Panc1 (cell line): ENCODE data around the gene TNFRSF14. TPM values are rescaled to one million over a fixed set of nuclear protein-coding genes. Genes with fewer than 3 reads are reported as not detected.
A peak's percentile ranks its signal among the peaks of the same experiment; 100 is the strongest.

Experiments used
- ATAC-seq: fragments of 200-7000 bp; cut with Tn5 transposase; 2 replicates; pipeline ENCODE4 v1.9.1; 2020; ENCODE audit warnings: mild to moderate bottlenecking, moderate library complexity
- BruUV-seq: library from RNA; stranded (reverse); fragments of 400-500 nt; replicated peaks from 2 replicates; lab custom pipeline; 2021; lab: Mats Ljungman, UMichigan
- CTCF ChIA-PET: fragments of 300-600 bp; sonication (Branson Sonifier 250); formaldehyde crosslinking; loops from one replicate; lab custom pipeline; 2022; ENCODE audit warnings: antibody characterized with exemption; lab: Charles Lee
- POLR2A ChIA-PET: fragments of 300-600 bp; sonication (Branson Sonifier 250); formaldehyde crosslinking; loops from one replicate; lab custom pipeline; 2022; ENCODE audit warnings: antibody characterized with exemption; lab: Charles Lee
- DNase-seq: peaks from one replicate; pipeline ENCODE4 v3.0.0-alpha.2; 2010; ENCODE audit warnings: low read depth, low spot score
- H3K27ac ChIP-seq: 2 replicates; pipeline ENCODE4 v1.5.1; 2011; ENCODE audit warnings: mild to moderate bottlenecking, low read length, inconsistent platforms
- H3K27me3 ChIP-seq: fragments of 200-500 bp; sonication (Bioruptor generic); 2 replicates; pipeline ENCODE4 v1.6.0; 2014; ENCODE audit warnings: low read length, inconsistent platforms; ENCODE audit not compliant: control insufficient read depth, insufficient read depth
- H3K36me3 ChIP-seq: fragments of 200-500 bp; sonication (Bioruptor generic); 2 replicates; pipeline ENCODE4 v1.5.1; 2014; ENCODE audit warnings: inconsistent platforms, mild to moderate bottlenecking, low read length, moderate library complexity; ENCODE audit not compliant: control insufficient read depth, insufficient read depth
- H3K4me1 ChIP-seq: 2 replicates; pipeline ENCODE4 v1.5.1; 2011; ENCODE audit warnings: inconsistent platforms, mild to moderate bottlenecking, low read length, moderate library complexity; ENCODE audit not compliant: control insufficient read depth, insufficient read depth
- H3K4me3 ChIP-seq, 2 experiments: 2 replicates each; pipeline ENCODE4 v1.5.1; 2011 to 2012; ENCODE audit warnings: low read depth in 2 of 2, low read length in 2 of 2, mild to moderate bottlenecking in 2 of 2, inconsistent platforms in 1 of 2, moderate library complexity in 1 of 2
- H3K9me3 ChIP-seq: fragments of 200-500 bp; sonication (Bioruptor generic); 2 replicates; pipeline ENCODE4 v1.5.1; 2014; ENCODE audit warnings: low read depth, mild to moderate bottlenecking, inconsistent platforms, low read length, moderate library complexity; ENCODE audit not compliant: control insufficient read depth, insufficient read depth
- CTCF ChIP-seq: fragments of 450-650 bp; IDR thresholded peaks from 2 replicates; pipeline ENCODE4 v1.5.1; 2017; ENCODE audit warnings: mild to moderate bottlenecking
- POLR2AphosphoS5 ChIP-seq: IDR thresholded peaks from 2 replicates; pipeline ENCODE4 v1.6.1; 2012; ENCODE audit warnings: mild to moderate bottlenecking, low read depth, low read length, moderate library complexity
- REST ChIP-seq, 2 experiments: IDR thresholded peaks; 2 replicates each; pipeline ENCODE4 v1.6.1; 2011 to 2012; ENCODE audit warnings: low read depth in 2 of 2, control low read depth in 1 of 2, low read length in 1 of 2, mild to moderate bottlenecking in 1 of 2, moderate library complexity in 1 of 2; ENCODE audit not compliant: insufficient read depth in 1 of 2
- SIN3A ChIP-seq: IDR thresholded peaks from 2 replicates; pipeline ENCODE4 v1.6.1; 2012; ENCODE audit warnings: low read depth, mild to moderate bottlenecking, low read length, moderate library complexity, borderline replicate concordance; ENCODE audit not compliant: insufficient read depth
- TCF7L2 ChIP-seq: IDR thresholded peaks from 2 replicates; pipeline ENCODE4 v1.6.1; 2011; ENCODE audit warnings: mild to moderate bottlenecking, low read depth, low read length, inconsistent platforms
- in situ Hi-C: cut with HindIII; loops from 2 replicates; pipeline ENCODE4 v1.10.0; 2016; ENCODE audit warnings: low sequenced_read_pairs, low pct_unique_long_range_greater_than_20kb
- intact Hi-C: fragments of 100-400 bp; cut with micrococcal nuclease; formaldehyde crosslinking; loops from one replicate; pipeline ENCODE4 v1.10.0; 2022; ENCODE audit not compliant: unreplicated experiment
- total RNA-seq: library from RNA; stranded (reverse); gene quantifications from one replicate; pipeline ENCODE4 v1.2.1, GENCODE V29; 2021; ENCODE audit not compliant: unreplicated experiment

TNFRSF14 gene
- total RNA-seq, 1 experiment from 2014 or later = 20.1 TPM

DNA sequence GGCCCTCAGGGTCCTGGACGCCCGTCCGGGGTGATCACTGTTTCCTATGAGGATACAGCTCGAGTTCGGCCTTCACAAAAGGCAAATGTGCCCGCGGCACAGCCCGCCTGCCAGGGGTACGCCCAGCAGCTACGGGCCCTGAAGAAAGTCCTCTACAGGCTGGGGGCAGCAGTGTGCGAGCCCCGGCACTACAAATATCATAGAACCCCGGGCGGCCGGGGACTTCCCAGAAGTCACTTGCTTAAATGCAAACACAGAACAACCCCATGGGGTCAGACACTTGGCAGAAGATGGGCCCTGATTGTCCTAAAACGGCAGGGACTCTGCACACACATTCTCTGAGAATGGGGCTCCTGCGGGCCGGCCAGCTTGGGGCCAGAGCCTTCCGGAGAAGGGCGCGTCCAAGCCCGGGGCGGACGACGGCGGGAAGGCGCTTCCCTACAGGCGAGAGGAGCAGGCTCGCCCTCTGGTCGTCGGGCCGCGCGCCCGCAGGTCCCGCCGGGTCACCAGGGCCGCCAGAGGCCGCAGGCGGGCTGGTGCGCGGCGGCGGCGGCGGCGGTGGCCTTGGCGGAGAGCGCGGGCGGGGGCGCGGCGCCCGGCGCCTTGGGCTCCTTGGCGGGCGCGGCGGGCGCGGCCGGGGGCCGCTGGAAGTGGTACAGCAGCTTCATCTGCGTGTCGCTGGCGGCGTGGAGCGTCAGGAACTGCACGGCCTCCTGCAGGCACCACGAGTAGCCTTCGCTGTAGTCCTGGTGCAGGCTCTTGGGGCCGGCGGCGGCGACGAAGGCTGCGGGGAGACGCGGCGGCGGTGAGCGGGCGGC, 27.0 kb upstream of the TNFRSF14 start:
- H3K4me3 ChIP-seq = peak overlapping the region in 1 of 2 experiments; percentile 26; a peak in 1 of 4 replicates
- no peak for DNase-seq
- in situ Hi-C loops (no loop called here), intact Hi-C loops (no loop called here)
- TF ChIP-seq SIN3A = no peak
- no peak; the same call in 1 of the 2 replicates for TF ChIP-seq CTCF
- TF ChIP-seq TCF7L2 = no peak
- no peak for TF ChIP-seq POLR2AphosphoS5
- TF ChIP-seq REST (IDR thresholded peaks at IDR 0.05; ENCODE audit: insufficient read depth in 1 of 2, low read depth in 2 of 2, low read length in 1 of 2) = no peak
- peak overlapping the region; percentile 31; the same call in 1 of the 2 replicates for H3K27ac ChIP-seq
- CTCF ChIA-PET = no interaction called here
- ATAC-seq = peak; percentile 9
- H3K27me3 ChIP-seq = no peaks in the 10 kb centered on the region
- POLR2A ChIA-PET = no interaction called here
- no TSS peak for BruUV-seq
- H3K36me3 ChIP-seq = no peaks in the 10 kb centered on the region; the same call in 1 of the 2 replicates
- no peaks in the 10 kb centered on the region for H3K9me3 ChIP-seq
- peaks cover 46% of the 10 kb centered on the region for H3K4me1 ChIP-seq

GRCh38 chr1:2529784-2530512, 26.2 kb upstream of the TNFRSF14 start, which contains the start of gene HES5:
Gene HES5 (minus strand): TSS chr1:2530263. CDS start chr1:2530164, 99 bp downstream.
- ATAC-seq (no peak), DNase-seq (no peak)
- intact Hi-C loops = no loop called here
- Histone ChIP-seq H3K36me3 (no peaks in the 10 kb centered on the region; the same call in 1 of the 2 replicates), H3K9me3 (no peaks in the 10 kb centered on the region), H3K4me1 (peaks cover 46% of the 10 kb centered on the region), H3K27me3 (no peaks in the 10 kb centered on the region), H3K27ac (peak within 1 kb of the TSS; percentile 59), H3K4me3 (peak within 1 kb of the TSS in 1 of 2 experiments; percentile 26; a peak in 1 of 4 replicates)
- POLR2A ChIA-PET = no interaction called here
- TF ChIP-seq TCF7L2 (no peak), REST (IDR thresholded peaks at IDR 0.05; ENCODE audit: insufficient read depth in 1 of 2, low read depth in 2 of 2, low read length in 1 of 2) (no peak), POLR2AphosphoS5 (no peak), SIN3A (no peak), CTCF (no peak)
- in situ Hi-C loops = no loop called here
- BruUV-seq = no TSS peak
- CTCF ChIA-PET = no interaction called here
